Endothelial cell of umbilical vein (primary cell): Measurements from ENCODE around the gene COMMD7. TPM values are rescaled to one million over a fixed set of nuclear protein-coding genes. Genes with fewer than 3 reads are reported as not detected.
A peak's percentile ranks its signal among the peaks of the same experiment; 100 is the strongest.

Experiments used
- BruUV-seq: library from RNA; stranded (reverse); fragments of 400-500 nt; replicated peaks from 2 replicates; lab custom pipeline; 2021; lab: Mats Ljungman, UMichigan
- CTCF ChIA-PET: fragments of 300-600, 350-600 bp; sonication (Branson Sonifier 250); formaldehyde crosslinking; loops from one replicate; lab custom pipeline; 2021; ENCODE audit warnings: antibody characterized with exemption, inconsistent platforms; lab: Charles Lee
- POLR2A ChIA-PET: fragments of 300-600, 350-600 bp; sonication (Branson Sonifier 250); formaldehyde crosslinking; loops from one replicate; lab custom pipeline; 2021; ENCODE audit warnings: antibody characterized with exemption, inconsistent platforms; lab: Charles Lee
- DNase-seq: peaks from one replicate; pipeline ENCODE4 v3.0.0-alpha.2; 2011; ENCODE audit warnings: low read depth, low spot score
- FAIRE-seq: peaks from 2 replicates; lab custom pipeline; 2011; peaks lifted over from hg19 to GRCh38; lab: Jason Lieb, UNC
- H2AFZ ChIP-seq: 2 replicates; pipeline ENCODE4 v1.6.0; 2012; ENCODE audit warnings: low read depth, low read length, control low read depth, inconsistent platforms
- H3K27ac ChIP-seq: 2 replicates; pipeline ENCODE4 v1.5.1; 2011; ENCODE audit warnings: low read depth, mild to moderate bottlenecking, control low read depth, low read length, moderate library complexity; ENCODE audit not compliant: insufficient read depth
- H3K27me3 ChIP-seq, 2 experiments: 2 replicates each; pipeline versions ENCODE4 v1.6.0 to v1.6.1; 2011; ENCODE audit warnings: low read length in 2 of 2, mixed read lengths in 1 of 2; ENCODE audit not compliant: control insufficient read depth in 2 of 2, insufficient read depth in 2 of 2
- H3K36me3 ChIP-seq, 2 experiments: 2 replicates in 1 of 2; 3 replicates in 1 of 2; pipeline ENCODE4 v1.5.1; 2011; ENCODE audit warnings: low read length in 2 of 2, mild to moderate bottlenecking in 1 of 2, moderate library complexity in 1 of 2; ENCODE audit not compliant: control insufficient read depth in 2 of 2, insufficient read depth in 2 of 2; ENCODE audit errors: extremely low read depth in 1 of 2
- H3K4me1 ChIP-seq: 3 replicates; pipeline ENCODE4 v1.5.1; 2011; ENCODE audit warnings: mild to moderate bottlenecking, low read length; ENCODE audit not compliant: control insufficient read depth, insufficient read depth; ENCODE audit errors: extremely low read depth
- H3K4me2 ChIP-seq: 2 replicates; pipeline ENCODE4 v1.6.1; 2011; ENCODE audit warnings: low read length, control low read depth, mixed read lengths; ENCODE audit not compliant: insufficient read depth
- H3K4me3 ChIP-seq, 3 experiments: fragments of 200-600 bp in 1 of 3; sonication (generic), shearing (Covaris generic) in 1 of 3; replicated peaks in 1 of 3; 2 replicates each; pipeline ENCODE4 v1.5.1; 2011 to 2016; ENCODE audit warnings: control low read depth in 3 of 3, low read length in 3 of 3, mild to moderate bottlenecking in 2 of 3, inconsistent platforms in 1 of 3, low read depth in 1 of 3, moderate library complexity in 1 of 3; ENCODE audit not compliant: insufficient read depth in 1 of 3
- H3K79me2 ChIP-seq: 2 replicates; pipeline ENCODE4 v1.6.0; 2012; ENCODE audit warnings: low read length, inconsistent platforms; ENCODE audit not compliant: control insufficient read depth, insufficient read depth
- H3K9ac ChIP-seq: replicated peaks from 2 replicates; pipeline ENCODE3; 2011; ENCODE audit warnings: low read length, control low read depth; ENCODE audit not compliant: insufficient read depth; ENCODE audit errors: extremely low read depth
- H3K9me1 ChIP-seq: replicated peaks from 3 replicates; pipeline ENCODE4 v1.6.0; 2011; ENCODE audit warnings: mild to moderate bottlenecking, low read length; ENCODE audit not compliant: control insufficient read depth, insufficient read depth; ENCODE audit errors: extremely low read depth
- H3K9me3 ChIP-seq: replicated peaks from 2 replicates; pipeline ENCODE4 v1.5.1; 2012; ENCODE audit warnings: low read length, inconsistent platforms; ENCODE audit not compliant: control insufficient read depth, insufficient read depth
- H4K20me1 ChIP-seq: replicated peaks from 2 replicates; pipeline ENCODE3; 2011; ENCODE audit warnings: mild to moderate bottlenecking, low read length; ENCODE audit not compliant: control insufficient read depth, insufficient read depth; ENCODE audit errors: extremely low read depth
- CTCF ChIP-seq, 2 donors: IDR thresholded peaks; 1 replicate in 1 of 2; 2 replicates in 1 of 2; pipeline ENCODE4 v1.5.1; 2011; ENCODE audit warnings: low read length in 2 of 2, mild to moderate bottlenecking in 2 of 2, moderate library complexity in 2 of 2, control low read depth in 1 of 2, inconsistent platforms in 1 of 2, low read depth in 1 of 2; ENCODE audit not compliant: insufficient read depth in 1 of 2; ENCODE audit errors: extremely low read depth in 1 of 2
- EZH2 ChIP-seq: IDR thresholded peaks from 2 replicates; pipeline ENCODE4 v1.6.1; 2012; ENCODE audit warnings: borderline replicate concordance, low read depth, mild to moderate bottlenecking, moderate library complexity, low read length, inconsistent platforms; ENCODE audit not compliant: severe bottlenecking
- GATA2 ChIP-seq: IDR thresholded peaks from 2 replicates; pipeline ENCODE4 v1.7.0; 2011; ENCODE audit warnings: low read depth, mild to moderate bottlenecking, moderate library complexity, mixed read lengths, low read length; ENCODE audit not compliant: insufficient read length, insufficient read depth
- MAX ChIP-seq: IDR thresholded peaks from 2 replicates; pipeline ENCODE4 v1.6.1; 2011; ENCODE audit not compliant: insufficient read depth, insufficient read length
- POLR2A ChIP-seq: IDR thresholded peaks from 2 replicates; pipeline ENCODE4 v1.6.1; 2012; ENCODE audit warnings: low read depth, mild to moderate bottlenecking, control low read depth, low read length
- POLR2AphosphoS5 ChIP-seq: IDR thresholded peaks from 2 replicates; pipeline ENCODE4 v1.6.1; 2012; ENCODE audit warnings: low read depth, mild to moderate bottlenecking, control low read depth, low read length, moderate library complexity; ENCODE audit not compliant: insufficient read depth
- dilution Hi-C: fragments of 300-500 bp; cut with MboI; formaldehyde crosslinking; loops from one replicate; pipeline ENCODE4 v1.15.0; 2019; ENCODE audit warnings: low sequenced_read_pairs; ENCODE audit not compliant: extremely low pct_ligation_motif_present
- intact Hi-C: fragments of 100-400 bp; cut with micrococcal nuclease; formaldehyde crosslinking; loops from one replicate; pipeline ENCODE4 v1.10.0; 2022
- polyA plus RNA-seq, 4 experiments: library from polyadenylated mRNA; depleted of rRNA in 3 of 4; stranded (reverse) in 3 of 4; unstranded in 1 of 4; fragments of >200 nt; gene quantifications; 2 replicates each; pipeline versions ENCODE4 v1.2.1 to v1.2.3, GENCODE V29; 2011 to 2012; ENCODE audit warnings: missing spikeins in 1 of 4
- total RNA-seq: library from RNA; stranded (reverse); gene quantifications from 2 replicates; pipeline ENCODE4 v1.2.3, GENCODE V29; 2021

The COMMD7 gene
- total and polyA plus RNA-seq, 2 donors (not counting 3 experiments of a cell fraction or from before 2014, with no cell fraction given): 58.8 to 72.9 TPM

GRCh38 chr20:32761831-32762753 lies 18.8 kb upstream of the COMMD7 start, which contains the start of gene DNMT3B:
DNMT3B (plus strand) TSS chr20:32762385; CDS start chr20:32780324, 17,939 bp downstream.
- H3K79me2 ChIP-seq: no peaks in the 10 kb centered on the region
- H3K4me3 ChIP-seq: peak within 1 kb of the TSS; percentile 73 to 92 (median 88)
- FAIRE-seq: peak; percentile 70
- H3K9me1 ChIP-seq: no peaks in the 10 kb centered on the region
- peaks cover 14% of the 10 kb centered on the region for H3K4me1 ChIP-seq
- POLR2A ChIA-PET: no interaction called here
- no peak within 1 kb of the TSS for H3K27ac ChIP-seq
- H3K9me3 ChIP-seq: no peaks in the 10 kb centered on the region
- peak within 1 kb of the TSS; percentile 74 for H3K4me2 ChIP-seq
- peak; percentile 79 for DNase-seq
- dilution Hi-C loops (no loop called here), intact Hi-C loops (loop anchor here (1.0 kb wide), 2 partner anchors 9 to 19 kb away; partner anchors contain the start of gene COMMD7)
- peak within 1 kb of the TSS; percentile 66 for H3K9ac ChIP-seq
- H3K36me3 ChIP-seq: no peaks in the 10 kb centered on the region
- H4K20me1 ChIP-seq: no peaks in the 10 kb centered on the region
- CTCF ChIA-PET: interaction anchor here (0.6 to 7.3 kb wide), 15 partner anchors 14 to 89 kb away, joined by 3 to 77 read pairs (median 4); partner anchors contain the start of genes C20orf203 and COMMD7
- no peaks in the 10 kb centered on the region for H3K27me3 ChIP-seq
- H2AFZ ChIP-seq: peak within 1 kb of the TSS; percentile 96
- peak; percentile 54 for TF ChIP-seq POLR2AphosphoS5
- TF ChIP-seq CTCF (IDR thresholded peaks at IDR 0.05; ENCODE audit: extremely low read depth in 1 of 2, insufficient read depth in 1 of 2, low read depth in 1 of 2, low read length in 2 of 2): peak; percentile 14 to 23
- TF ChIP-seq MAX: no peak
- TF ChIP-seq EZH2: no peak
- TF ChIP-seq POLR2A: no peak
- TF ChIP-seq GATA2: no peak
- no TSS peak for BruUV-seq
